Measurements from ENCODE around the gene RPS29.

DNA sequence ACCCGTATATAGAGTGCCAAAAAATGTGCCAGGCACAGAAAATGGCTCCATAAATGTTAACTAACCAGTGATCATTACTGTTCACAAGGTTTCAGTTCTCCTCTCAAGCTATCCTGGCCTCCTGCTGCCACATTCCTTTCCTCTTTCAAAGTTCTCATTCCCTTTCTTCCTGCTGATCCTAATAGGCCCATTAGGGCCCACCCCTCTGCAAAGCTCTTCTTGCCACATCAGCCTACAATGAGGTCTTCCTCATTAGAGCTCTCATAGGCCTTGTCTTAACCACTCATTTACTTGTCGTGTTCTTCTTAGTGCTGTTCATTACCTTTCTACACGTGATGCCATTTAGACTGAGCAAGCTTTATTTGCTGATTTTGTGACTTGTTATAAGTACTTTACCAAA is 40.5 kb downstream of the RPS29 start:
- TF ChIP-seq ARID2 (CRISPR knock-in tag; IDR thresholded peaks at IDR 0.05; ENCODE audit: borderline replicate concordance) (no peak), ZIK1 (CRISPR knock-in tag; IDR thresholded peaks at IDR 0.05; ENCODE audit: borderline replicate concordance, low read depth) (no peak), NCOA5 (CRISPR knock-in tag; IDR thresholded peaks at IDR 0.05) (no peak), PHF5A (CRISPR knock-in tag; IDR thresholded peaks at IDR 0.05; ENCODE audit: low read depth, unreplicated experiment) (no peak), GABPA (IDR thresholded peaks at IDR 0.05; ENCODE audit: low read depth, low read length) (no peak), GABPA (CRISPR knock-in tag; IDR thresholded peaks at IDR 0.05; ENCODE audit: low read depth) (no peak)
- TF ChIP-seq, protein P1, sequence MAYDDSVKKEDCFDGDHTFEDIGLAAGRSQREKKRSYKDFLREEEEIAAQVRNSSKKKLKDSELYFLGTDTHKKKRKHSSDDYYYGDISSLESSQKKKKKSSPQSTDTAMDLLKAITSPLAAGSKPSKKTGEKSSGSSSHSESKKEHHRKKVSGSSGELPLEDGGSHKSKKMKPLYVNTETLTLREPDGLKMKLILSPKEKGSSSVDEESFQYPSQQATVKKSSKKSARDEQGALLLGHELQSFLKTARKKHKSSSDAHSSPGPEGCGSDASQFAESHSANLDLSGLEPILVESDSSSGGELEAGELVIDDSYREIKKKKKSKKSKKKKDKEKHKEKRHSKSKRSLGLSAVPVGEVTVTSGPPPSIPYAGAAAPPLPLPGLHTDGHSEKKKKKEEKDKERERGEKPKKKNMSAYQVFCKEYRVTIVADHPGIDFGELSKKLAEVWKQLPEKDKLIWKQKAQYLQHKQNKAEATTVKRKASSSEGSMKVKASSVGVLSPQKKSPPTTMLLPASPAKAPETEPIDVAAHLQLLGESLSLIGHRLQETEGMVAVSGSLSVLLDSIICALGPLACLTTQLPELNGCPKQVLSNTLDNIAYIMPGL (CRISPR knock-in tag; IDR thresholded peaks at IDR 0.05; ENCODE audit: borderline replicate concordance in 1 of 2, low read depth in 1 of 2) = no peak
- TF ChIP-seq, protein P2, sequence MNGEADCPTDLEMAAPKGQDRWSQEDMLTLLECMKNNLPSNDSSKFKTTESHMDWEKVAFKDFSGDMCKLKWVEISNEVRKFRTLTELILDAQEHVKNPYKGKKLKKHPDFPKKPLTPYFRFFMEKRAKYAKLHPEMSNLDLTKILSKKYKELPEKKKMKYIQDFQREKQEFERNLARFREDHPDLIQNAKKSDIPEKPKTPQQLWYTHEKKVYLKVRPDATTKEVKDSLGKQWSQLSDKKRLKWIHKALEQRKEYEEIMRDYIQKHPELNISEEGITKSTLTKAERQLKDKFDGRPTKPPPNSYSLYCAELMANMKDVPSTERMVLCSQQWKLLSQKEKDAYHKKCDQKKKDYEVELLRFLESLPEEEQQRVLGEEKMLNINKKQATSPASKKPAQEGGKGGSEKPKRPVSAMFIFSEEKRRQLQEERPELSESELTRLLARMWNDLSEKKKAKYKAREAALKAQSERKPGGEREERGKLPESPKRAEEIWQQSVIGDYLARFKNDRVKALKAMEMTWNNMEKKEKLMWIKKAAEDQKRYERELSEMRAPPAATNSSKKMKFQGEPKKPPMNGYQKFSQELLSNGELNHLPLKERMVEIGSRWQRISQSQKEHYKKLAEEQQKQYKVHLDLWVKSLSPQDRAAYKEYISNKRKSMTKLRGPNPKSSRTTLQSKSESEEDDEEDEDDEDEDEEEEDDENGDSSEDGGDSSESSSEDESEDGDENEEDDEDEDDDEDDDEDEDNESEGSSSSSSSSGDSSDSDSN (CRISPR knock-in tag; IDR thresholded peaks at IDR 0.05) = no peak
- TF ChIP-seq, protein P3, sequence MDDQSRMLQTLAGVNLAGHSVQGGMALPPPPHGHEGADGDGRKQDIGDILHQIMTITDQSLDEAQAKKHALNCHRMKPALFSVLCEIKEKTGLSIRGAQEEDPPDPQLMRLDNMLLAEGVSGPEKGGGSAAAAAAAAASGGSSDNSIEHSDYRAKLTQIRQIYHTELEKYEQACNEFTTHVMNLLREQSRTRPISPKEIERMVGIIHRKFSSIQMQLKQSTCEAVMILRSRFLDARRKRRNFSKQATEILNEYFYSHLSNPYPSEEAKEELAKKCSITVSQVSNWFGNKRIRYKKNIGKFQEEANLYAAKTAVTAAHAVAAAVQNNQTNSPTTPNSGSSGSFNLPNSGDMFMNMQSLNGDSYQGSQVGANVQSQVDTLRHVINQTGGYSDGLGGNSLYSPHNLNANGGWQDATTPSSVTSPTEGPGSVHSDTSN (CRISPR knock-in tag; IDR thresholded peaks at IDR 0.05; ENCODE audit: borderline replicate concordance) = no peak
- TF ChIP-seq, protein P4, sequence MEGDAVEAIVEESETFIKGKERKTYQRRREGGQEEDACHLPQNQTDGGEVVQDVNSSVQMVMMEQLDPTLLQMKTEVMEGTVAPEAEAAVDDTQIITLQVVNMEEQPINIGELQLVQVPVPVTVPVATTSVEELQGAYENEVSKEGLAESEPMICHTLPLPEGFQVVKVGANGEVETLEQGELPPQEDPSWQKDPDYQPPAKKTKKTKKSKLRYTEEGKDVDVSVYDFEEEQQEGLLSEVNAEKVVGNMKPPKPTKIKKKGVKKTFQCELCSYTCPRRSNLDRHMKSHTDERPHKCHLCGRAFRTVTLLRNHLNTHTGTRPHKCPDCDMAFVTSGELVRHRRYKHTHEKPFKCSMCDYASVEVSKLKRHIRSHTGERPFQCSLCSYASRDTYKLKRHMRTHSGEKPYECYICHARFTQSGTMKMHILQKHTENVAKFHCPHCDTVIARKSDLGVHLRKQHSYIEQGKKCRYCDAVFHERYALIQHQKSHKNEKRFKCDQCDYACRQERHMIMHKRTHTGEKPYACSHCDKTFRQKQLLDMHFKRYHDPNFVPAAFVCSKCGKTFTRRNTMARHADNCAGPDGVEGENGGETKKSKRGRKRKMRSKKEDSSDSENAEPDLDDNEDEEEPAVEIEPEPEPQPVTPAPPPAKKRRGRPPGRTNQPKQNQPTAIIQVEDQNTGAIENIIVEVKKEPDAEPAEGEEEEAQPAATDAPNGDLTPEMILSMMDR (CRISPR knock-in tag; IDR thresholded peaks at IDR 0.05) = no peak
- TF ChIP-seq, protein P5, sequence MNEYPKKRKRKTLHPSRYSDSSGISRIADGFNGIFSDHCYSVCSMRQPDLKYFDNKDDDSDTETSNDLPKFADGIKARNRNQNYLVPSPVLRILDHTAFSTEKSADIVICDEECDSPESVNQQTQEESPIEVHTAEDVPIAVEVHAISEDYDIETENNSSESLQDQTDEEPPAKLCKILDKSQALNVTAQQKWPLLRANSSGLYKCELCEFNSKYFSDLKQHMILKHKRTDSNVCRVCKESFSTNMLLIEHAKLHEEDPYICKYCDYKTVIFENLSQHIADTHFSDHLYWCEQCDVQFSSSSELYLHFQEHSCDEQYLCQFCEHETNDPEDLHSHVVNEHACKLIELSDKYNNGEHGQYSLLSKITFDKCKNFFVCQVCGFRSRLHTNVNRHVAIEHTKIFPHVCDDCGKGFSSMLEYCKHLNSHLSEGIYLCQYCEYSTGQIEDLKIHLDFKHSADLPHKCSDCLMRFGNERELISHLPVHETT (CRISPR knock-in tag; conservative IDR thresholded peaks at IDR 0.05) = no peak
